Body of pancreas (tissue), 4 donors: ENCODE measurements around the gene MXRA7.

ENCODE experiments used
- POLR2A ChIP-seq, 3 donors: fragments of 450-650 bp; IDR thresholded peaks; one replicate each; pipeline ENCODE4 v1.6.1; 2016; ENCODE audit warnings: antibody characterized with exemption in 3 of 3, mild to moderate bottlenecking in 2 of 3
- TF ChIP-seq, protein P1 (sequence below), 7 experiments: fragments of 450-650 bp in 4 of 7; fragments of 200-600 bp in 3 of 7; sonication (generic) in 3 of 7; IDR thresholded peaks; one replicate each; pipeline ENCODE4 v1.5.1; 2016 to 2019; ENCODE audit warnings: antibody characterized with exemption in 7 of 7

DNA sequence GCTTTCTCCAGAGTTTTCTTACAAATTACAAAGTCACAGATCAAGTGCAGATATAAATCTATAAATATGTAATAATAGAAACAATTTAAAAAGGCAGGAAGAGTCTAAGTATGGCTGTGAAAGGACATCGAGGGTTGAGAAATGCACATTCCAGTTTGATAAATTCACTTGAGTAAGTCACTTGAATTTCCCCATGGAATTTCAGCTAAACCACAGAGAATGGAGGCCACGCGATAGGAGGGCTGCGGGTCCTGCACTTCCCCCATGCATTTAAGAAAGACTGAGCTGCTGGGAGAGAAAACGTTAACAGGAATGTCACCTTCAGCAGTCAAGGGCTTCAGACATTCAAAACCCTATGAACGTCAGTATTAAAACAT lies 6.1 kb upstream of the MXRA7 start:
- no peak for TF ChIP-seq POLR2A (IDR thresholded peaks at IDR 0.05)
- TF ChIP-seq, protein P1, sequence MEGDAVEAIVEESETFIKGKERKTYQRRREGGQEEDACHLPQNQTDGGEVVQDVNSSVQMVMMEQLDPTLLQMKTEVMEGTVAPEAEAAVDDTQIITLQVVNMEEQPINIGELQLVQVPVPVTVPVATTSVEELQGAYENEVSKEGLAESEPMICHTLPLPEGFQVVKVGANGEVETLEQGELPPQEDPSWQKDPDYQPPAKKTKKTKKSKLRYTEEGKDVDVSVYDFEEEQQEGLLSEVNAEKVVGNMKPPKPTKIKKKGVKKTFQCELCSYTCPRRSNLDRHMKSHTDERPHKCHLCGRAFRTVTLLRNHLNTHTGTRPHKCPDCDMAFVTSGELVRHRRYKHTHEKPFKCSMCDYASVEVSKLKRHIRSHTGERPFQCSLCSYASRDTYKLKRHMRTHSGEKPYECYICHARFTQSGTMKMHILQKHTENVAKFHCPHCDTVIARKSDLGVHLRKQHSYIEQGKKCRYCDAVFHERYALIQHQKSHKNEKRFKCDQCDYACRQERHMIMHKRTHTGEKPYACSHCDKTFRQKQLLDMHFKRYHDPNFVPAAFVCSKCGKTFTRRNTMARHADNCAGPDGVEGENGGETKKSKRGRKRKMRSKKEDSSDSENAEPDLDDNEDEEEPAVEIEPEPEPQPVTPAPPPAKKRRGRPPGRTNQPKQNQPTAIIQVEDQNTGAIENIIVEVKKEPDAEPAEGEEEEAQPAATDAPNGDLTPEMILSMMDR (IDR thresholded peaks at IDR 0.05) = no peak
